ENCODE measurements around the gene DENND6B.
A peak's percentile ranks its signal among the peaks of the same experiment; 100 is the strongest.
"Not testable (repeated sequence)": the region's sequence is repeated elsewhere in the genome, so short reads cannot be mapped to it uniquely, and the experiment has no call there.

DENND6B gene

DNA sequence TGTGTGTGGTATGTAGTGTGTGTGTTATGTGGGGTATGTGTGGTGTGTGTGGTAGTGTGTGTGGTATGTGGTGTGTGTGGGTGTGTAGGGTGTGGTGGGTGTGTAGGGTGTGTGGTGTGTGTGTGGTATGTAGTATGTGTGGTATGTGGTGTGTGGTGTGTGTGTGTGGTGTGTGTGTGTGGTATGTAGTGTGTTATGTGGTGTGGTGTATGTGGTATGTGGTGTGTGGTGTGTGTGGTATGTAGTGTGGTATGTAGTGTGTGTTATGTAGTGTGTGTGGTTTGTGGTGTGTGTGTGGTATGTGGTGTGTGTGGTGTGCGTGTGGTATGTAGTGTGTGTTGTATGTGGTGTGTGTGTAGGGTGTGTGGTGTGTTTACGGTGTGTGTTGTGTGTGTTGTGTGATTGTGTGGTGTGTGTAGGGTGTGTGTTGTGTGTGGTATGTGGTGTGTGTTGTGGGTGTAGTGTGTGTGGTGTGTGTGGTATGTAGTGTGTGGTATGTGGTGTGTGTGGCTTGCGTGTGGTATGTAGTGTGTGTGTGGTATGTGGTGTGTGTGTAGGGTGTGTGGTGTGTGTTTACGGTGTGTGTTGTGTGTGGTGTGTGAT, 12.1 kb upstream of the DENND6B start:
- DNase-seq (ENCODE audit: low read depth) = peak; percentile 32

DNA sequence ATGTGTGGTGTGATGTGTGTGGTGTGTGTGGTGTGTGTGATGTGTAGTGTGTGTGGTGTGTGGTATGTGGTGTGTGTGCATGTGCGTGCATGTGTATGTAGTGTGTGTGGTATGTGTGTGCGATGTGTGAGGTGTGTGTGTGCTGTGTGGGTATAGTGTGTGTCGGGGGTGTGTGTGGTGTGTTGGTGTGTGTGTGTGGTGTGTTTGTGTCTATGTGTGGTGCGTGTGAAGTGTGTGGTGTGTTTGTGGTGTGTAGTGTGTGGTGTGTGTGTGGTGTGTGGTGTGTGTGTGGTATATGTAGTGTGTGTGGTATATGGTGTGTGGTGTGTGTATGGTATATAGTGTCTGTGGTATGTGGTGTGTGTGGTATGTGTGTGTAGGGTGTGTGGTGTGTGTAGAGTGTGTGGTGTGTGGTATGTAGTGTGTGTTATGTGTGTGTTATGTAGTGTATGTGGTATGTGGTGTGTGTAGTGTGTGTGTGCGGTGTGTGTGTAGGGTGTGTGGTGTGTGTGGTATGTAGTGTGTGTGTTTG, 11.3 kb upstream of the DENND6B start:
- DNase-seq (ENCODE audit: low read depth) = no peak

DNA sequence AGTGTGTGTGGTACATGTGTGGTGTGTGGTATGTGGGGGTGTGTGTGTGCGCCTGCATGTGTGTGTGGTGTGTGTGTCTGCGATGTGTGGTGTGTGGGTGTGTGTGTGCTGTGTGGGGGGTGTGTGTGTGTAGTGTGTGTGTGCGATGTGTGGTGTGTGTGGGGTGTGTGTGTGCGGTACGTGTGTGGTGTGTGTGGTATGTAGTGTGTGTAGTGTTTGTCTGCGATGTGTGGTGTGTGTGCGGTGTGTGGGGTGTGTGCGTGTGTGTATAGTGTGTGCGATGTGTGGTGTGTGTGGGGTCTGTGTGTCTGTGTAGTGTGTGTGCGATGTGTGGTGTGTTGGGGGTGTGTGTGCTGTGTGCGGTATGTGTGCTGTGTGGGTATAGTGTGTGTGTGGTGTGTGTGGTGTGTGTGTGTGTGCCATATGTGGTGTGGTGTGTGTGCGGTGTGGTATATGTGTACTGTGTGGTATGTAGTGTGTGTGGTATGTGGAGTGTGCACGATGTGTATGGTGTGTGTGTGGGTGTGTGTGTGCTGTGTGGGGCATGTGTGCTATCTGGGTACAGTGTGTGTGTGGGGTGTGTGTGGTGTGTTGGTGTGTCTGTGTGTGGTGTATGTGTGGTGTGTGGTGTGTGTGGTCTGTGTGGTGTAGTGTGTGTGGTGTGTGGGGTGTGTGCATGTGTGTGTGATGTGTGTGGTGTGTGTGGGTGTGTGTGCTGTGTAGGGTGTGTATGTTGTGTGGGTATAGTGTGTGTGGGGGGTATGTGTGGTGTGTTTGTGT, 10.6 kb upstream of the DENND6B start:
- no peak for DNase-seq (ENCODE audit: low read depth)

DNA sequence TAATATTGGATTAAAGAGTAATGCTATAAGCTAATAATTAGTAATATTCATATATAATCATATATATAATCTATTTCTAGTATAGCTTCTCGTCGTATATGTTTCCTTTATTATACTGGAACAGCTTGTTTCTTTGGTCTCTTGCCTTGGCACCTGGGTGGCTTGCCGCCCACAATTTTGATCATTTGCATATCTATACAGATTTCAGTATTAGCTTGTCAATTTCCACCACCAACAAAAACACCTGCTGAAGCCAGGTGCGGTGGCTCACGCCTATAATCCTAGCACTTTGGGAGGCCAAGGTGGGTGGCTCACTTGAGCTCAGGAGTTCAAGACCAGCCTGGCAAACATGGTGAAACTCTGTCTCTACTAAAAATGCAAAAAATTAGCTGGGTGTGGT, 7.6 kb upstream of the DENND6B start:
- not testable (repeated sequence) for DNase-seq (ENCODE audit: low read depth)

DNA sequence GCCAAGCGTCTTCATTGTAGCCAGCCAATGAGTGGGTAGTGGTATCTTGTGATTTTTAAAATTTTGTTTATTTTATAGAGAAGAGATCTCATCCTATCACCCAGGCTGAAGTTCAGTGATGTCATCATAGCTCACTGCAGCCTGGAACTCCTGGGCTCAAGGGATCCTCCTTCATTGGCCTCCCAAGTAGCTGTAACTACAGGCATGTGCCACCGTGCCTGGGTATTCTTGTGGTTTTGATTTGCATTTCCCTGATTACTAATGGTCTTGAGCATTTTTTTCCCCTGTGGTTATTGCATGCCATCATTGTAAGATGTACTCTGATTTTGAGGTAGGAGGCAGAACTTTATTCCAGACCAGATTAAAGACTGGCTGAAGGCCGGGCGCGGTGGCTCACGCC, 2.4 kb upstream of the DENND6B start:
- DNase-seq (ENCODE audit: low read depth) = peak; percentile 71

DNA sequence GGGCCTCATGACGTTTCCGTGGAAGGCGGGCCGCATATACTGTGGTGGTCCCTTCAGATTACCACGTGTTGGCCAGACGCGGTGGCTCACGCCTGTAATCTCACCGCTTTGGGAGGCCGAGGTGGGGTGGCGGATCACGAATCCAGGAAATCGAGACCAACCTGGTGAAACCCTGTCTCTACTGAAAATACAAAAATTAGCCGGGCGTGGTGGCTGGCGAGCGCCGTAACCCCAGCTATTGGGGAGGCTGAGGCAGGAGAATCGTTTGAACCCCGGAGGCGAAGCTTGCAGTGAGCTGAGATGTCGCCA, 853 bp upstream of the DENND6B start:
- DNase-seq (ENCODE audit: low read depth) = no peak

DNA sequence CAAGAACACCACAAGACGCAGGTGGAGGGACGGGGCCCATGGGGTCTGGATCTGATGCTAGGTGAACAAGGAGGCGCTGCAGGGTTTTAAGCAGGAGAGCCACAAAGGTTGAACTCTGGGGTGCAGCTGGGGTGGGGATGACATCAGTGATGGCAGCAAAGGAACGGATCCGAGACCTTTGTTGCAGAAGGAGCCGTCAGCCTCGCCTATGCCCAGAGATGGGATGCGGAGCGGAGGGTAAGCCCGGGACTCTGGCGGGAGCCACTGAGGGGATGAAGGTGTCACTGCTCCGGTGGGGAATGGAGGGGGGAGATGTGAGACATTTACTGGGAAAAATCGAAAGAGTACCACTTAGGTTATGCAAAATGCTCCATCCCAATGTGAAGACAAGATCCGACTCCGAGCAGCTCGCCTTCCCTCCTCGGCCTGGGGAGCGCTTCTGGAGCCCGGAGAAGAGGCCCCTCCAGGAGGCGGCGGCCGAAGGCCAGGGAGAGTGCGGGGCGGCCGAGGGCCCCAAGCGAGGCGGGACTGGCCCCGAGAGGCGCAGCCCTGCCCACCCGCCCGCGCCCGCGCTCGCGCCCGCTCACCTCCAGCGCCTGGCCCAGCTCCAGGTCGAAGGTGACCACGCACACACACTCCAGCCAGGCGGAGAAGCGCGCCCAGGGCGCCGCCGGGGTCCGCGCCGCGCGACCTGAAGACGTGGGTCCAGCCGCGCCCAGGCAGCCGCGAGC, 422 bp downstream of the DENND6B start:
- DNase-seq (ENCODE audit: low read depth) = no peak

DNA sequence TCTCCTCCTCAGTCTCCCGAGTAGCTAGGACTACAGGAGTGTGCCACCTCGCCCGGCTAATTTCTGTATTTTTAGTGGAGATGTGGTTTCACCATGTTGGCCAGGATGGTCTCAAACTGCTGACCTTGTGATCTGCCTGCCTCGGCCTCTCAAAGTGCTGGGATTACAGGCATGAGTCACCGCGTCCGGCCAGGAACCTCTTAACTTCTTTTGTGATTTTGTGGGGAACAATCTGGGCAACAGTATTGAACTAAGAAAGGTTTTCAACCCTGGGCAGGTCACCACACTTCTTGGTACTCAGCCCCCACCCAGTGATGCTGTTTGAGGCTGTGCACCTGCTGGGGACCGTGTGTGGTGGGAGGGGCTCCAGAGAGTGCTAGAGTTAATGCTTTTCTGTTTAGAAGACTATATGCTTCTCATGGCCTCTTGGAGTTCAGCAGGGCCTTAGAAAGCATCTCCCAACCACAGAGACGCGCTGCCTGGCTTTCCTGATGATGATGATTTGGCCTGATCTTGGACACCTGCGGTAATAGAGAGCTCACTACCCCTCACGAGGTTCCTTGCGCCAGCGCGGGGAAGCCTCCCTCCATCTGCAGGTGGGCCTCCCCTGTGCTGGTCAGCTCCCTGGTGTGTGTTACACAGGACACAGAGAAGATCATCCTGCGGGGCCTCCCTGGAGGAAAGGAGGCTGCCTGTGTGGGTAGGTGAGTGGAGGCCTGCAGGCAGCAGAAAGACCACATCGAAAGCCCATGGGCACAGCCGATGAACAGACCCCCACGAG, 1.2 kb downstream of the DENND6B start:
- no peak for DNase-seq (ENCODE audit: low read depth)

DNA sequence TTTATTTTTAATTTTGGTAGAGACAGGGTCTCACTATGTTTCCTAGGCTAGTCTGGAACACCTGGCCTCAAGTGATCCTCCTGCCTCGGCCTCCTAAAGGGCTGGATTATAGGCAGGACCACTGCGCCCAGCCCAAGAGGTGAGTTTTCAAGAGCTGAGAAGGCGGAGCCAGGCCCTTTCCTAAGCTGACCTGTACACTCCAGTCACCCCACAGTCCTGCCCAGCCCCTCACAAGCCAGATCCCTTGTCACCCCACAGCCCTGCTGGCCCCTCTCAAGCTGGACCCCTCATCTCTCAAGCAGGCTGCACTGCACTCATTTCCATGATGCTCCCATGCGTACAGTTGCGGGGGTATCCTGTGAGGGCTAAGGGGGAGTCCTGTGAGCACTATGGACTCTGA, 2.9 kb downstream of the DENND6B start:
- no peak for DNase-seq (ENCODE audit: low read depth)

DNA sequence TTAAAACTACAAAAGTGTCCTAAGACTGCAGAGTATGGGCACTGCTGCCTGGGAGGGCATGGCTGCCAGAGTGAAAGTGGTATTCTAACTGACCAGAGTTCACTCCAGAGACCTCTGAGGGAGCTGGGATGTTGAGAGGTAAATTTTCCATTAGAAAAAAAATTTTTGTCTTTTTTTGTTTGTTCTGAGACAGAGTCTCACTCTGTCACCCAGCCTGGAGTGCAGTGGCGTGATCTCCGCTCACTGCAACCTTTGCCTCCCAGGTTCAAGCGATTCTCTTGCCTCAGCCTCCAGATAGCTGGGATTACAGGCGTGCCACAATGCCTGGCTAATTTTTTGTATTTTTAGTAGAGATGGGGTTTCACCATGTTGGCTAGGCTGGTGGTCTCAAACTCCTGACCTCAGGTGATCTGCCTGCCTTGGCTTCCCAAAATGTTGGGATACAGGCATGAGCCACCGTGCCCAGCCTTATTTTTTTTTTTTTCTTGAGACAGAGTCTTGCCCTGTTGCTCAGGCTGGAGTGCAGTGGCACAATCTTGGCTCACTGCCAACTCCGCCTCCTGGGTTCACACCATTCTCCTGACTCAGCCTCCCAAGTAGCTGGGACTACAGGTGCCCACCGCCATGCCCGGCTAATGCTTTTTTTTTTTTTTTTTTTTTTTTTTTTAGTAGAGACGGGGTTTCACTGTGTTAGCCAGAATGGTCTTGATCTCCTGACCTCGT, 4.3 kb downstream of the DENND6B start:
- not testable (repeated sequence) for DNase-seq (ENCODE audit: low read depth)

DNA sequence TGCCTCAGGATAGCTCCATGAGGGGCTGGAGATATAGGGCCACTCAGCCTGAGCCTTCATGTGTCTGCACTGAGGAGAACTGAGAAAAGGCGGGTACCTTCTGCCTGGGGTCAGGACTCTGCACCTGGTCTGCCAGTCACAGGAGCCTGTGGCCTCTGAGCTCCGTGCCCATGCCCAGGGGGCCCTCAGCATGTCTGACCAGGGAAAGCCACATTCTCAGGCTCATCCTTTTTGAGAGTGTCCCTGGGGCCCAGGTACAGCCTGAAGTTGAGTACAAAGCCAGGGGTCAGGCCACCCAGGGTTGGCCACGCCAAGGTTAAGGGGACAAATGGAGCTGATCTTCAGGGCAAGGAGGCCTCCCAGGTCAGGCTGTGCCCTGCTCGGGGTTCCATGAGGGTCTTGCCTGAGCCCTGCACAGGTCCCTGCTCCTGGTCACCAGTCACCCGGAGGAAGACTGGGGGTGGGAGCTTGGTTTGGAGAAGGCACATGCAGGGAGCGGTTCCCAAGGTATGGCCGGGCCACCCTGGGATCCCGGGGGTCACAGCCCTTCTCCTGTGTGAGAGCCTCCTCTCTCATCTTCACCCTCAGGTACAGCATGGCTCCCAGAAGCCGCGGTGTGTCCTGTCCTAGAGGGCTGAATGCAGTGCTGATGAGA, 6.0 kb downstream of the DENND6B start:
- no peak for DNase-seq (ENCODE audit: low read depth)

DNA sequence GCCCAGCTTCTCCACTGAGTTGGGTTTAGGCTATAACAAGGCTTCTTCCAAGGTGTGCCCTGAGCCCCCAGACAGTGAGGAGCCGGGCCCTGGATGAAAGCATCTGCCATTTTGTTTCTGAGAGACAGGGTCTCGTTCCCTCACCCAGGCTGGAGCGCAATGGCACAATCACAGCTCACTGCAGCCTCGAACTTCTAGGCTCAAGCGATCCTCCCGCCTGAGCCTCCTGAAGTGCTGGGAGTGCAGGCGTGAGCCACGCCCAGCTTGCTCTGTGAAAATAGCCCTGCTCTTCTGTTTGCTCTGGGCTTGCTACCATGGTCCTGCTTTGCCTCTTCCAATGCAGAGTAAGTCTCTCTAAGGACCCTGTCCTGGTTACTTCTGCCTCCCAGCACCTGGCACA, 6.7 kb downstream of the DENND6B start:
- DNase-seq (ENCODE audit: low read depth) = no peak

DNA sequence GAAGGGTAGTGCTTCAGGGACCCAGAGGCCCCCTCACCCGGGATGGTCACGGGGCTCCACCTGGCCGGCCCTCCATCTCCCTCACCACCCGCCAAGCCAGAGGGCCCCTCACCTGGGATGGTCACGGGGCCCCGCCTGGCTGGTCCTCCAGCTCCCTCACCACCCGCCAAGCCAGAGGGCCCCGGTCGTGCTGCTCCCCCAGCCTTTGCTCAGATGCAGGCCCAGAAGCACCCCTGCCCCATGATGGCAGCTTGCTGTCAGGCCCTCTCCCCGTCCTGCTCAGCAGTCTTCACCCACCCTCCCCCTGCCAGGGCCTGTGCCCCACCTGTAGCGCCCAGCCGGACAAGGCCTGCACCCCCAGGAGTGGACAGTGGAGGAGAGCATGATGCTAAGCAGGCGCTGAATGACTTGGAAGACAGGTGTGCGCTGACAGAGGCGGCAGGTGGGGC, 7.3 kb downstream of the DENND6B start:
- DNase-seq (ENCODE audit: low read depth) = no peak

DNA sequence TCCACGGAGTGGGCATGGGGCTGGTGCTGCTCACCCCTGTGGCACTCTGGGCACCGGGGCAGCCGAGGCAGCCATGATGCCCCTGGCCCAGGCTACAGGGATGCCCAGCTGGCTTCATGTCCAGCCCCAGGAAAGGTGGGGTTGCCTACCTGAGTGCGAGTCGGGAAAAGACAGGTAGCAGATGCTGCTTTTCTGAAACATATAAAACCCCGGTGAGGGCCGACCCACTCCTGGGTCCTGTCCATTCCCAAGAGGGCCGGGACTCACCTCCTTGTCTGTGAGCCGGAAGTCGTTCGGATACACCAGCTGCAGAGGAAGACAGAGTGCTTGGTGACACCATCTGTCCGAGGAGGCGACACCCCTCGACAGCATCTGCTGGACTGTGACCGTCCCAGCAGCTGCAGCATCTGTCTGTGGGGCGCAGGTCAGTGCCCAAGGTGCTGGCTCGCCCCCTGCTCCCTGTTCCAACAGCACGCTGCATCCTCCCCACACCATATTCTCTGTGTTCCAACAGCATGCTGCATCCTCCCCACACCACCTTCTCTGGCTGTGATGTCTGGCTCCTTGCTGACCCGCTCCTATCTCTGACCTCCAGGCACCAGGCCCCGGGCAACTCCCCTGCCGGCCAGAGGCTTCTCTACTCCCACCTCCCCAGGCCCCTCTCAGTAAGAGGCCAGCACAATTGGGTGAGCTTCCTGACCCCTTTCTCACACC, 8.0 kb downstream of the DENND6B start:
- DNase-seq (ENCODE audit: low read depth) = no peak

DNA sequence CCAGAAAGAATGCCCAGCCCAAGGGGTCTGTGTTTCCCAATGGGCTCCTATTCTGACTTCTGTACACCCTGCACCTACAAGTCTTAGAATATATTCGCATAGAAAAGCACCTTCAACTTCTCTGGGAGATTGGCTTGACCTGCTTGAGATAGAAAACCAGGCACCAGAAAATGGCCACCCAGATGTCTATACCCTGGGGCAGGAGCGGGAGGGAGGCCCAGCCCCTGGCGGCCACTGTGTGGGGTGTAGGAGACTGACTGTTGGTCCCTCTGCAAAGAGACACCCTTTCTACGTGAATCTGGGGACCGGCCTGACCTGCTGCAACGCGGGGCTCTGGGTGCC, 8.5 kb downstream of the DENND6B start:
- no peak for DNase-seq (ENCODE audit: low read depth)

DNA sequence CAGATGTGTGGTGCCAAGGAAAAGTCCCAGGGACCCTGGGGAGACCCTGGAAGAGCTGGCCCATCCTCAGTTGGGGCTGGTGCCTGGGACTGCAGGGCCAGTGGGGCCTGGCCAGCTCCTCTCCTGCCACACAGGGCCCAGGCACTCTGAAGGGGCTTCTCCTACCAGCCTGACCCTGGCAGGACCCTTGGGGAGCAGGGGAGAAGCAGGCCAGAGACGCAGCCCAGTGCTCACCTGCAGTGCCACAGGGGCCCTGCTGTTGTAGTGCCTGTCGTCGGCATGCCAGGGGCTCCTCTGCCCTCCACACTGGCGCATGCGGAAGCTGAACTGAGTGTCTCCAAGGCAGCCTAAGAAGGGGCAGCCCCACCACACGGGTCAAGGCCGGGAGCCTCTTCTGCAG, 9.1 kb downstream of the DENND6B start:
- no peak for DNase-seq (ENCODE audit: low read depth)

DNA sequence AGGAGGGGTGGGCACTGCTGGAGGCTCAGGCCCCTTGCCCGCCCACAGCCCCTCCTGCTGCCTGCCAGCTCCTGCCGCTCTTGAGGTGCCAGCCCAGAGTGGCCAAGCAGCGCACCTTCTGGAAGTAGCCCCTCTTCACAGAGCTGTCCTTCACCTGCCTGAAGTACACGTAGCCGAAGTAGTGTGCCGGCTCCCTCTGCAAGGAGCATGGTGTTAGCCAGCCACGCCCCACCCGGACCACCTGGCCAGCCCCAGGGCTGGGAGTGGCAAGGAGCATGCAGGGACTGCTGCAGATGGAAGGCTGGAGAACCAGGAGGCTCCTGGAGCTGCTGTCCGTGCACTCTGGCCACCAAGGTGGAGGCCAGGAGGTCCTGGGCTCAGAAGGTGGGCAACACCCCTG, 9.6 kb downstream of the DENND6B start:
- no peak for DNase-seq (ENCODE audit: low read depth)

DNA sequence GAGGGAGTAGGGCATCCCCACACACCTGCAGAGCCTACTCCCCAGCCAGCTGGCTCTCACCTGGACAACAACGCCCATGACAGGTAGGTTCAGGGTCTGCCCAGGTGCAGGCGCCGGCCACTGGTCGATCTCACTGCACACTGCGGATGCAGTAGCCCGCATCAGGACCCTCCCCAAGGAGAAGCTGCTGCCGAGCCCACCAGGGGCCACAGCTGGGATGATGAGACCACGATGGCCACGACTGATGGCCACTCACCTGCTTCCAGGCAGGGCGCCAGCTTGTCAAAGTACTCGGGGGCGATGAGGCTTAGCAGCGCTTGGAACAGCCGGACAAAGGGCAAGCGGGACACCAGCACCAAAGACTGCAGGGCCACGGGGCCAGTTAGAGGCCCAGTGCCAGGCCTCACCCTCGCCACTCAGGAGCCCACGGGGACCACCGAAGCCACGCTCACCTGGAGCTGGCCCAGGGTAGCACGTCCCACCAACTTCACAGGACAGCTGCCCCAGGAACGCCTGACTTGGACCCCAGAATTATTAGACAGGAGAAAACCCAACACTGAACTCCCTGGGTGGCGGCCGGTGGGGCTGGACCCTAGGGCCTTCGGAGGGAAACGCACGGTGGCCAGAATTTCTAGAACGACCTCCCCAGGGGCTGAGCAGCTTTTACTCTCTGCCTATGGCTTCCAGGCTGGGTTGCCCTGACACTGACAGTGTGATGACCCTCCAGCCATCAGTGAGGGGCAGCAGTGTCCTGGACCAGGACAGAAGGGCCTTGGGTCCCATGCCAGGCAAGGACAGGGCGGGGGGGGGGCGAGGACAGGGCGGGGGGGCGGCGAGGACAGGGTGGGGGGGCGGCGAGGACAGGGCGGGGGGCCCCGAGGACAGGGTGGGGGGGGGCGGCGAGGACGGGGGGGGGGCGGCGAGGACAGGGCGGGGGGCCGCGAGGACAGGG, 10.4 kb downstream of the DENND6B start:
- no peak for DNase-seq (ENCODE audit: low read depth)

Measured in amniotic epithelial cell (primary cell).